Measurements from ENCODE around the gene CZIB. TPM values are rescaled to one million over a fixed set of nuclear protein-coding genes. Genes with fewer than 3 reads are reported as not detected.

The CZIB gene
- total and polyA plus RNA-seq, 2 of the 8 experiments (the other 6 are each of a cell fraction or from before 2014, with no cell fraction given), result 46.5 to 48.0 TPM

DNA sequence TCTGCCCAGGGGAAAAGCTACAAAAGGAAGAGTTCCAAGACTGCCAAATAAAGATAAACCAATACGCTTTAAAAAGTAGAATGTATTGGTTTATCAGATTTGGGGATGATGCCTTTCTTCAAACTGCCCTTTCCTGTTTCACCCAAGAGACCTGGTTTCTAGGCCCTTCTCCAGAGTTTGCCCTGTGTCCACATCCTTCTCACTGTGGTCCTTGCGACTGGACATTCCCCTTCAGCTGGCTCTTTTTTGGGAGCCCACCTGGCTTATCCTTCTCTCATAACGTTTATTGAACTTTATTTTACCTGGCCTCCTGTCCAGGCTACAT is 490 bp upstream of the CZIB start:
- peak overlapping the region; percentile 32 for H3K56ac ChIP-seq (replicated peaks; ENCODE audit: insufficient read length, low read depth, low read length)
- no peaks in the 10 kb centered on the region for H3K9me3 ChIP-seq (ENCODE audit: insufficient read depth in 2 of 2, low read depth in 1 of 2, low read length in 1 of 2)
- no peak overlapping the region; the same call in 1 of the 2 replicates for H4K8ac ChIP-seq (ENCODE audit: extremely low read depth, insufficient read depth, low read length)
- peaks cover 0 to 10% of the 10 kb centered on the region in 2 experiments; a peak in 1 of 4 replicates for H3K79me2 ChIP-seq (ENCODE audit: control insufficient read depth in 1 of 2, insufficient read depth in 2 of 2, low read length in 2 of 2)
- peak overlapping the region; percentile 40; the same call in 1 of the 2 replicates for H3K27ac ChIP-seq (ENCODE audit: low read depth, low read length)
- H2BK20ac ChIP-seq (ENCODE audit: low read length), result no peak overlapping the region
- peak overlapping the region in 2 of 4 experiments; percentile 75 to 80; a peak in 3 of 7 replicates for H3K9ac ChIP-seq (replicated peaks in 1 of 4; ENCODE audit: extremely low read depth in 1 of 4, low read depth in 3 of 4, low read length in 3 of 4)
- peaks cover 0 to 2% (median 0%) of the 10 kb centered on the region in 4 experiments; a peak in 1 of 7 replicates for H3K27me3 ChIP-seq (replicated peaks in 1 of 4; ENCODE audit: control insufficient read depth in 3 of 4, extremely low read depth in 1 of 4, insufficient read depth in 3 of 4, low read length in 3 of 4)
- peaks cover 8% of the 10 kb centered on the region; the same call in 1 of the 2 replicates for H3K23me2 ChIP-seq (ENCODE audit: low read depth, low read length)
- ChIA-PET CTCF (ENCODE audit: partially characterized antibody) (interaction anchor here (0.6 to 1.5 kb wide), 3 partner anchors 10 to 224 kb away, joined by 3 to 4 read pairs (median 3); no protein-coding TSS in a partner anchor), POLR2A (ENCODE audit: partially characterized antibody) (interaction anchor here (1.0 to 7.2 kb wide), 5 partner anchors 8 to 25 kb away, joined by 3 to 62 read pairs (median 5); partner anchors contain the start of gene MAGOH)
- H3K36me3 ChIP-seq (ENCODE audit: control insufficient read depth in 2 of 4, insufficient read depth in 4 of 4, low read length in 3 of 4), result peaks cover 0 to 21% (median 4%) of the 10 kb centered on the region in 4 experiments; a peak in 4 of 8 replicates
- H3K79me1 ChIP-seq (ENCODE audit: low read depth, low read length), result peaks cover 2% of the 10 kb centered on the region; the same call in 1 of the 2 replicates
- H3K4me2 ChIP-seq (ENCODE audit: insufficient read depth in 1 of 2, low read depth in 2 of 2, low read length in 2 of 2), result peak overlapping the region; percentile 76 to 78
- H2BK12ac ChIP-seq (ENCODE audit: low read depth, low read length), result no peak overlapping the region
- peak overlapping the region; percentile 100; the same call in 1 of the 2 replicates for H2BK5ac ChIP-seq (ENCODE audit: low read depth, low read length)
- no peak overlapping the region for H3K23ac ChIP-seq (ENCODE audit: insufficient read length)
- TF ChIP-seq PHF8 (conservative IDR thresholded peaks at IDR 0.05; ENCODE audit: low read depth, low read length) (no peak), TCF12 (IDR thresholded peaks at IDR 0.05; ENCODE audit: low read depth, low read length) (no peak), SIX5 (IDR thresholded peaks at IDR 0.05; ENCODE audit: low read depth, low read length) (no peak), MAX (IDR thresholded peaks at IDR 0.05) (no peak), KDM1A (IDR thresholded peaks at IDR 0.05; ENCODE audit: borderline replicate concordance, low read length) (no peak), ATF3 (IDR thresholded peaks at IDR 0.05; ENCODE audit: insufficient read depth, low read depth, low read length) (no peak), EP300 (IDR thresholded peaks at IDR 0.05; ENCODE audit: borderline replicate concordance in 1 of 2, low read depth in 2 of 2, low read length in 2 of 2) (no peak), POU5F1 (IDR thresholded peaks at IDR 0.05; ENCODE audit: low read depth, low read length) (no peak), KDM4A (IDR thresholded peaks at IDR 0.05; ENCODE audit: low read depth, low read length, severe bottlenecking) (no peak), TAF7 (optimal IDR thresholded peaks at IDR 0.05; ENCODE audit: borderline replicate concordance, low read depth, low read length) (no peak), POLR2A (IDR thresholded peaks at IDR 0.05; ENCODE audit: control extremely low read depth in 1 of 2, low read depth in 2 of 2, low read length in 2 of 2) (no peak)
- peak overlapping the region; percentile 43; the same call in 1 of the 2 replicates for H2AK5ac ChIP-seq (ENCODE audit: low read depth, low read length)
- H3K4me1 ChIP-seq (replicated peaks in 1 of 4; ENCODE audit: control insufficient read depth in 3 of 4, insufficient read depth in 4 of 4, low read length in 3 of 4), result peaks cover 0 to 5% (median 1%) of the 10 kb centered on the region in 4 experiments; a peak in 3 of 7 replicates
- peak overlapping the region; percentile 32 for H3K4ac ChIP-seq (replicated peaks; ENCODE audit: insufficient read length, low read depth, low read length)
- no peaks in the 10 kb centered on the region for H4K20me1 ChIP-seq (replicated peaks in 1 of 2; ENCODE audit: control insufficient read depth in 1 of 2, insufficient read depth in 2 of 2, low read length in 2 of 2)
- H3K14ac ChIP-seq (ENCODE audit: insufficient read length), result no peak overlapping the region
- H4K5ac ChIP-seq (ENCODE audit: insufficient read length, low read depth, low read length), result peak overlapping the region; percentile 99
- peak overlapping the region; percentile 81 for H2BK120ac ChIP-seq (replicated peaks; ENCODE audit: low read depth, low read length)
- peak overlapping the region; percentile 76 to 90 (median 80) for H3K4me3 ChIP-seq (ENCODE audit: extremely low read depth in 1 of 4, insufficient read depth in 2 of 4, low read depth in 3 of 4, low read length in 4 of 4)
- H2AFZ ChIP-seq (ENCODE audit: low read length), result peak overlapping the region; percentile 83; the same call in 1 of the 2 replicates
- H2BK15ac ChIP-seq (ENCODE audit: low read length), result no peak overlapping the region
- H3K18ac ChIP-seq (ENCODE audit: extremely low read depth, low read length), result peak overlapping the region; percentile 91; the same call in 1 of the 2 replicates
- DNase-seq (ENCODE audit: low read depth in 1 of 2, low spot score in 2 of 2), result no peak
- WGBS, 2 experiments (ENCODE audit: extremely low coverage in 1 of 2, insufficient coverage in 1 of 2, insufficient read length in 1 of 2, insufficient replicate concordance in 2 of 2, low coverage in 1 of 2, low lambda C conversion rate in 2 of 2, missing lambda C conversion rate in 1 of 2), result 57% methylated on average over 3 of the region's 3 CpGs; no CpG with 5 or more reads in 1 of the 2 experiments
- FAIRE-seq, result no peak
- peak overlapping the region; percentile 86 for H4K91ac ChIP-seq (replicated peaks; ENCODE audit: insufficient read length, low read length)
